GM21576 (cell line): ENCODE data around the gene KDM4C.
"Not testable (repeated sequence)": the region's sequence is repeated elsewhere in the genome, so short reads cannot be mapped to it uniquely, and the experiment has no call there.

Experiments used
- ATAC-seq: cut with Tn5 transposase; IDR thresholded peaks from one replicate; pipeline ENCODE4 v1.9.1; 2021; ENCODE audit warnings: mild to moderate bottlenecking, moderate library complexity; ENCODE audit not compliant: unreplicated experiment

Gene KDM4C

GRCh38 chr9:6763244-6763643 lies 5.5 kb downstream of the KDM4C start:
- ATAC-seq = no peak

GRCh38 chr9:6764011-6764410 lies 6.2 kb downstream of the KDM4C start:
- ATAC-seq = no peak

- no peak for ATAC-seq
Observed at GRCh38 chr9:6764523-6764922, 6.8 kb downstream of the KDM4C start.

- no peak for ATAC-seq
Observed at GRCh38 chr9:6764950-6765349, 7.2 kb downstream of the KDM4C start.

GRCh38 chr9:6765396-6765795 lies 7.6 kb downstream of the KDM4C start:
- no peak for ATAC-seq

GRCh38 chr9:6766606-6767005 lies 8.8 kb downstream of the KDM4C start:
- no peak for ATAC-seq

- ATAC-seq = not testable (repeated sequence)
Observed at GRCh38 chr9:6768587-6768986, 10.8 kb downstream of the KDM4C start.

- no peak for ATAC-seq
Observed at GRCh38 chr9:6771722-6772121, 13.9 kb downstream of the KDM4C start.

GRCh38 chr9:6777213-6777902 lies 19.6 kb downstream of the KDM4C start:
- ATAC-seq = peak; percentile 57

GRCh38 chr9:6779417-6780241 lies 21.9 kb downstream of the KDM4C start:
- ATAC-seq = no peak

- no peak for ATAC-seq
Observed at GRCh38 chr9:6780690-6781089, 22.9 kb downstream of the KDM4C start.

GRCh38 chr9:6781476-6781875 lies 23.7 kb downstream of the KDM4C start:
- no peak for ATAC-seq

GRCh38 chr9:6782345-6782744 lies 24.6 kb downstream of the KDM4C start:
- ATAC-seq = no peak

GRCh38 chr9:6782981-6783380 lies 25.2 kb downstream of the KDM4C start:
- ATAC-seq = no peak

- no peak for ATAC-seq
Observed at GRCh38 chr9:6783753-6784152, 26.0 kb downstream of the KDM4C start.

GRCh38 chr9:6785682-6786081 lies 27.9 kb downstream of the KDM4C start:
- no peak for ATAC-seq

- ATAC-seq = no peak
Observed at GRCh38 chr9:6787793-6788161, 30.0 kb downstream of the KDM4C start.

- no peak for ATAC-seq
Observed at GRCh38 chr9:6788162-6789016, 30.6 kb downstream of the KDM4C start.

- ATAC-seq = not testable (repeated sequence)
Observed at GRCh38 chr9:6789017-6789338, 31.2 kb downstream of the KDM4C start.

- ATAC-seq = no peak
Observed at GRCh38 chr9:6790866-6791265, 33.1 kb downstream of the KDM4C start.

GRCh38 chr9:6793203-6793602 lies 35.4 kb downstream of the KDM4C start:
- no peak for ATAC-seq

- no peak for ATAC-seq
Observed at GRCh38 chr9:6794936-6795335, 37.2 kb downstream of the KDM4C start.
